Panc1 (cell line): Measurements from ENCODE around the gene IER5L. TPM values are rescaled to one million over a fixed set of nuclear protein-coding genes. Genes with fewer than 3 reads are reported as not detected.

Experiments used
- ATAC-seq: fragments of 200-7000 bp; cut with Tn5 transposase; 2 replicates; pipeline ENCODE4 v1.9.1; 2020; ENCODE audit warnings: mild to moderate bottlenecking, moderate library complexity
- BruUV-seq: library from RNA; stranded (reverse); fragments of 400-500 nt; replicated peaks from 2 replicates; lab custom pipeline; 2021; lab: Mats Ljungman, UMichigan
- CTCF ChIA-PET: fragments of 300-600 bp; sonication (Branson Sonifier 250); formaldehyde crosslinking; loops from one replicate; lab custom pipeline; 2022; ENCODE audit warnings: antibody characterized with exemption; lab: Charles Lee
- POLR2A ChIA-PET: fragments of 300-600 bp; sonication (Branson Sonifier 250); formaldehyde crosslinking; loops from one replicate; lab custom pipeline; 2022; ENCODE audit warnings: antibody characterized with exemption; lab: Charles Lee
- DNase-seq: peaks from one replicate; pipeline ENCODE4 v3.0.0-alpha.2; 2010; ENCODE audit warnings: low read depth, low spot score
- H3K27ac ChIP-seq: 2 replicates; pipeline ENCODE4 v1.5.1; 2011; ENCODE audit warnings: mild to moderate bottlenecking, low read length, inconsistent platforms
- H3K27me3 ChIP-seq: fragments of 200-500 bp; sonication (Bioruptor generic); 2 replicates; pipeline ENCODE4 v1.6.0; 2014; ENCODE audit warnings: low read length, inconsistent platforms; ENCODE audit not compliant: control insufficient read depth, insufficient read depth
- H3K36me3 ChIP-seq: fragments of 200-500 bp; sonication (Bioruptor generic); 2 replicates; pipeline ENCODE4 v1.5.1; 2014; ENCODE audit warnings: inconsistent platforms, mild to moderate bottlenecking, low read length, moderate library complexity; ENCODE audit not compliant: control insufficient read depth, insufficient read depth
- H3K4me1 ChIP-seq: 2 replicates; pipeline ENCODE4 v1.5.1; 2011; ENCODE audit warnings: inconsistent platforms, mild to moderate bottlenecking, low read length, moderate library complexity; ENCODE audit not compliant: control insufficient read depth, insufficient read depth
- H3K4me3 ChIP-seq, 2 experiments: 2 replicates each; pipeline ENCODE4 v1.5.1; 2011 to 2012; ENCODE audit warnings: low read depth in 2 of 2, low read length in 2 of 2, mild to moderate bottlenecking in 2 of 2, inconsistent platforms in 1 of 2, moderate library complexity in 1 of 2
- H3K9me3 ChIP-seq: fragments of 200-500 bp; sonication (Bioruptor generic); 2 replicates; pipeline ENCODE4 v1.5.1; 2014; ENCODE audit warnings: low read depth, mild to moderate bottlenecking, inconsistent platforms, low read length, moderate library complexity; ENCODE audit not compliant: control insufficient read depth, insufficient read depth
- POLR2AphosphoS5 ChIP-seq: IDR thresholded peaks from 2 replicates; pipeline ENCODE4 v1.6.1; 2012; ENCODE audit warnings: mild to moderate bottlenecking, low read depth, low read length, moderate library complexity
- SIN3A ChIP-seq: IDR thresholded peaks from 2 replicates; pipeline ENCODE4 v1.6.1; 2012; ENCODE audit warnings: low read depth, mild to moderate bottlenecking, low read length, moderate library complexity, borderline replicate concordance; ENCODE audit not compliant: insufficient read depth
- TCF7L2 ChIP-seq: IDR thresholded peaks from 2 replicates; pipeline ENCODE4 v1.6.1; 2011; ENCODE audit warnings: mild to moderate bottlenecking, low read depth, low read length, inconsistent platforms
- in situ Hi-C: cut with HindIII; loops from 2 replicates; pipeline ENCODE4 v1.10.0; 2016; ENCODE audit warnings: low sequenced_read_pairs, low pct_unique_long_range_greater_than_20kb
- intact Hi-C: fragments of 100-400 bp; cut with micrococcal nuclease; formaldehyde crosslinking; loops from one replicate; pipeline ENCODE4 v1.10.0; 2022; ENCODE audit not compliant: unreplicated experiment
- total RNA-seq: library from RNA; stranded (reverse); gene quantifications from one replicate; pipeline ENCODE4 v1.2.1, GENCODE V29; 2021; ENCODE audit not compliant: unreplicated experiment
- TF ChIP-seq, protein P1 (sequence below), 2 experiments: IDR thresholded peaks; 2 replicates each; pipeline ENCODE4 v1.6.1; 2011 to 2012; ENCODE audit warnings: low read depth in 2 of 2, control low read depth in 1 of 2, low read length in 1 of 2, mild to moderate bottlenecking in 1 of 2, moderate library complexity in 1 of 2; ENCODE audit not compliant: insufficient read depth in 1 of 2
- TF ChIP-seq, protein P2 (sequence below): fragments of 450-650 bp; IDR thresholded peaks from 2 replicates; pipeline ENCODE4 v1.5.1; 2017; ENCODE audit warnings: mild to moderate bottlenecking

IER5L gene
- total RNA-seq, 1 experiment from 2014 or later: 44.6 TPM

DNA sequence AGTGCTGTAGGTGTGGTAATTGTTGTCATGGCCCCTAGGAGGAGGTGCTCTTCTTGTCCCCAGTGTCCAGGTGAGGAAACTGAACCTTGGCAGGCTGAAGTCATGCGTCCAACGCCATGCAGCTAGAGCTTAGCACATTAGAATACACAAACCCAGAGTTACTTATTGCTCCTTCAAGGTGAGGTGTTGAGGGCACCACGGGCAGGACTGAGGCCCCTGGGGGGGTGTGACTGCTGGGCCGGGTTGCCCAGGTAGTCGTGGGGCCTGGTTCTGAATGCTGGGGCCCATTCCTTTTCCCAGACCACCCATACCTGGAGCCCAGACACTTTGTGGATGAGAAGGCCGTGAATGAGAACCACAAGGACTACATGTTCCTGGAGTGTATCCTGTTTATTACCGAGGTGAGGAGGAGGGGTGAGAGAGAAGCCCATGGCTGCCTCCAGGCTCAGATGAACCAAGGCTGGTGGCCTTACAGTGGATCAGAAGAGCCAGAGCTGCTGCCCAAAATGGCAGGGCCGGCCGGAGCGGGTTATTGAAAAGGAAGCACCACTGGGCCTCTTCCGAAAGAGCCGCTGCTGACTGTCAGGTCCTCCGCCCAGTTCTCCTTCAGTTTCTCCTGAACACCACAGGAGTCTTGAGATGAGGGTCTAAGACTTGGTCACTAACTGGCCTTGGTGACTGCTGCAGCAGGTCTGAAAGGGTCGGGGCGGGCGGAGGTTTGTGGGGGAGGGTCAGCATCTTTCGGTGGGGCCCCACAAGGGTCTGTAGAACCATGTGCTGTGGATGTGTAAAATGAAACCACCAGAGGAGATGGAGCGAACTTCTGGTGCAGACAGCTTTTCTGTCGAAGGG lies 40.5 kb downstream of the IER5L start:
- intact Hi-C loops: loop anchor here (10.0 kb wide), 1 partner anchor 477 kb away; no protein-coding TSS in a partner anchor
- ChIA-PET POLR2A (no interaction called here), CTCF (interaction anchor here (0.6 kb wide), 2 partner anchors 13 to 45 kb away, joined by 3 to 4 read pairs; no protein-coding TSS in a partner anchor)
- H3K27me3 ChIP-seq: no peaks in the 10 kb centered on the region
- DNase-seq (no peak), ATAC-seq (no peak)
- TF ChIP-seq POLR2AphosphoS5: no peak
- no peak for TF ChIP-seq TCF7L2
- TF ChIP-seq, protein P1, sequence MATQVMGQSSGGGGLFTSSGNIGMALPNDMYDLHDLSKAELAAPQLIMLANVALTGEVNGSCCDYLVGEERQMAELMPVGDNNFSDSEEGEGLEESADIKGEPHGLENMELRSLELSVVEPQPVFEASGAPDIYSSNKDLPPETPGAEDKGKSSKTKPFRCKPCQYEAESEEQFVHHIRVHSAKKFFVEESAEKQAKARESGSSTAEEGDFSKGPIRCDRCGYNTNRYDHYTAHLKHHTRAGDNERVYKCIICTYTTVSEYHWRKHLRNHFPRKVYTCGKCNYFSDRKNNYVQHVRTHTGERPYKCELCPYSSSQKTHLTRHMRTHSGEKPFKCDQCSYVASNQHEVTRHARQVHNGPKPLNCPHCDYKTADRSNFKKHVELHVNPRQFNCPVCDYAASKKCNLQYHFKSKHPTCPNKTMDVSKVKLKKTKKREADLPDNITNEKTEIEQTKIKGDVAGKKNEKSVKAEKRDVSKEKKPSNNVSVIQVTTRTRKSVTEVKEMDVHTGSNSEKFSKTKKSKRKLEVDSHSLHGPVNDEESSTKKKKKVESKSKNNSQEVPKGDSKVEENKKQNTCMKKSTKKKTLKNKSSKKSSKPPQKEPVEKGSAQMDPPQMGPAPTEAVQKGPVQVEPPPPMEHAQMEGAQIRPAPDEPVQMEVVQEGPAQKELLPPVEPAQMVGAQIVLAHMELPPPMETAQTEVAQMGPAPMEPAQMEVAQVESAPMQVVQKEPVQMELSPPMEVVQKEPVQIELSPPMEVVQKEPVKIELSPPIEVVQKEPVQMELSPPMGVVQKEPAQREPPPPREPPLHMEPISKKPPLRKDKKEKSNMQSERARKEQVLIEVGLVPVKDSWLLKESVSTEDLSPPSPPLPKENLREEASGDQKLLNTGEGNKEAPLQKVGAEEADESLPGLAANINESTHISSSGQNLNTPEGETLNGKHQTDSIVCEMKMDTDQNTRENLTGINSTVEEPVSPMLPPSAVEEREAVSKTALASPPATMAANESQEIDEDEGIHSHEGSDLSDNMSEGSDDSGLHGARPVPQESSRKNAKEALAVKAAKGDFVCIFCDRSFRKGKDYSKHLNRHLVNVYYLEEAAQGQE (IDR thresholded peaks at IDR 0.05; ENCODE audit: insufficient read depth in 1 of 2, low read depth in 2 of 2, low read length in 1 of 2): no peak
- TF ChIP-seq, protein P2, sequence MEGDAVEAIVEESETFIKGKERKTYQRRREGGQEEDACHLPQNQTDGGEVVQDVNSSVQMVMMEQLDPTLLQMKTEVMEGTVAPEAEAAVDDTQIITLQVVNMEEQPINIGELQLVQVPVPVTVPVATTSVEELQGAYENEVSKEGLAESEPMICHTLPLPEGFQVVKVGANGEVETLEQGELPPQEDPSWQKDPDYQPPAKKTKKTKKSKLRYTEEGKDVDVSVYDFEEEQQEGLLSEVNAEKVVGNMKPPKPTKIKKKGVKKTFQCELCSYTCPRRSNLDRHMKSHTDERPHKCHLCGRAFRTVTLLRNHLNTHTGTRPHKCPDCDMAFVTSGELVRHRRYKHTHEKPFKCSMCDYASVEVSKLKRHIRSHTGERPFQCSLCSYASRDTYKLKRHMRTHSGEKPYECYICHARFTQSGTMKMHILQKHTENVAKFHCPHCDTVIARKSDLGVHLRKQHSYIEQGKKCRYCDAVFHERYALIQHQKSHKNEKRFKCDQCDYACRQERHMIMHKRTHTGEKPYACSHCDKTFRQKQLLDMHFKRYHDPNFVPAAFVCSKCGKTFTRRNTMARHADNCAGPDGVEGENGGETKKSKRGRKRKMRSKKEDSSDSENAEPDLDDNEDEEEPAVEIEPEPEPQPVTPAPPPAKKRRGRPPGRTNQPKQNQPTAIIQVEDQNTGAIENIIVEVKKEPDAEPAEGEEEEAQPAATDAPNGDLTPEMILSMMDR: no peak
- no peak for TF ChIP-seq SIN3A
- no TSS peak for BruUV-seq
- no peak overlapping the region for H3K4me3 ChIP-seq
- H3K27ac ChIP-seq: no peak overlapping the region
- H3K9me3 ChIP-seq: no peaks in the 10 kb centered on the region
- in situ Hi-C loops: no loop called here
- peaks cover 2% of the 10 kb centered on the region; the same call in 1 of the 2 replicates for H3K36me3 ChIP-seq
- peaks cover 24% of the 10 kb centered on the region for H3K4me1 ChIP-seq

DNA sequence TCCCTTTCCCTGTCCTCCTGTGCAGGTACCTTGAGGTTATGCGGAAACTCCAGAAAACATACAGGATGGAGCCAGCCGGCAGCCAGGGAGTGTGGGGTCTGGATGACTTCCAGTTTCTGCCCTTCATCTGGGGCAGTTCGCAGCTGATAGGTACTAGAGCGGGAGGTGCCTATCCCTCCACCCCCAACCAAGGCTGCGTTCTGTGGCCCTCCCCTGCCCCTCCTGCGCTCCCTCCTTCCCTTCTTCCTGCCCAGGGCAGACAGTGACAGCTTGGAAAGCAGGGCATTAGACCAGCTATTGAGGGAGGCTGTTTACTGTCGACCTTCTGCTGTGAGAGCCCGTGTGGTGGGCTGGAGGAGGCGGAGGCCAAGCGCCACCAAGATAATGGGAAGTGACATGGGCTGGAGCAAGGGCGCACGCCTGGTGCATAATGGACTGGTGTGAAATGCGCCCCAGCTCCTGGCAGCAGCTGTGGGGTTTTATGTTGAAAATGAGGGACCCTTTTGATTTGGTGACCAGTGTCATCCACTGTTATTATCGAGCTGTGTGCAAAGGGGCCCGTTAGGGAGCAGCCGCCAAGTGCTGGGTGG lies 41.5 kb downstream of the IER5L start:
- ATAC-seq (no peak), DNase-seq (no peak)
- no TSS peak for BruUV-seq
- no peaks in the 10 kb centered on the region for H3K9me3 ChIP-seq
- CTCF ChIA-PET: interaction anchor here (0.6 kb wide), 1 partner anchor 46 kb away, joined by 3 read pairs; no protein-coding TSS in a partner anchor
- in situ Hi-C loops: no loop called here
- no peak for TF ChIP-seq POLR2AphosphoS5
- no peak for TF ChIP-seq TCF7L2
- TF ChIP-seq, protein P2: no peak
- TF ChIP-seq, protein P1 (IDR thresholded peaks at IDR 0.05; ENCODE audit: insufficient read depth in 1 of 2, low read depth in 2 of 2, low read length in 1 of 2): no peak
- TF ChIP-seq SIN3A: no peak
- no peak overlapping the region for H3K4me3 ChIP-seq
- peaks cover 2% of the 10 kb centered on the region; the same call in 1 of the 2 replicates for H3K36me3 ChIP-seq
- H3K4me1 ChIP-seq: peaks cover 23% of the 10 kb centered on the region
- POLR2A ChIA-PET: no interaction called here
- intact Hi-C loops: loop anchor here (10.0 kb wide), 1 partner anchor 478 kb away; no protein-coding TSS in a partner anchor
- H3K27ac ChIP-seq: no peak overlapping the region
- H3K27me3 ChIP-seq: no peaks in the 10 kb centered on the region
